Measurements from ENCODE around the gene SLC38A4. TPM values are rescaled to one million over a fixed set of nuclear protein-coding genes. Genes with fewer than 3 reads are reported as not detected.

The SLC38A4 gene
- total and polyA plus RNA-seq, 9 of the 15 experiments (the other 6 are each of a cell fraction or from before 2014, with no cell fraction given): 0.16 TPM; not detected in 8

DNA sequence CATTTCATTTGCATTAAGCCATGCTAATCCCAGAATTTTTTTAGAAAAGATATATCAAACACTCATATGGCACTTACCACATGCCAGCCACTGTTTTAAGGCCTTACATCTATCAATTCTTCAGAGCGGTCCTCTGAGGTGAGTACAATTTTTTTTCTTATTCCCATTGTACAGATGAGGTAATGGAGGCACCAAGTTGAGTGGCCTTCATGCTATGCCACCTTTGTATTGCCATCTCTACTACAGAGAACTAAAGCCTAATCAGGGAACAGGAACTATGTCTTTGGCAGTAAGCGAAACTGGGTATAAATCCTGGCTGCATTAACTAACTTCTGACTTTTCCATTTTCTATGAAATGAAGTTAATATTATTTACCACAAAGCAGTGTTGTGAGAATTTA, 27.1 kb downstream of the SLC38A4 start:
- 0% methylated on average over 2 of the region's 2 CpGs for WGBS (ENCODE audit: insufficient coverage, low coverage, missing lambda C conversion rate)
- intact Hi-C loops (cut with micrococcal nuclease): no loop called here
- ChIA-PET CTCF (ENCODE audit: low intra/inter-chr PET ratio) (no interaction called here), POLR2A (no interaction called here)
- H3K27ac ChIP-seq (ENCODE audit: extremely low read depth, low read depth, low read length): no peak overlapping the region
- DNase-seq (ENCODE audit: extremely low read depth in 1 of 4, low spot score in 3 of 4) (no peak), FAIRE-seq (no peak), ATAC-seq (no peak)
- no peaks in the 10 kb centered on the region for H3K27me3 ChIP-seq (ENCODE audit: control insufficient read depth in 2 of 2, insufficient read depth in 2 of 2, low read length in 2 of 2)
- no peaks in the 10 kb centered on the region for H4K20me1 ChIP-seq (replicated peaks; ENCODE audit: control insufficient read depth, insufficient read depth, low read length)
- no peaks in the 10 kb centered on the region for H3K4me1 ChIP-seq (replicated peaks in 1 of 2; ENCODE audit: control insufficient read depth in 2 of 2, insufficient read depth in 2 of 2, low read length in 2 of 2)
- TF ChIP-seq, protein P1, sequence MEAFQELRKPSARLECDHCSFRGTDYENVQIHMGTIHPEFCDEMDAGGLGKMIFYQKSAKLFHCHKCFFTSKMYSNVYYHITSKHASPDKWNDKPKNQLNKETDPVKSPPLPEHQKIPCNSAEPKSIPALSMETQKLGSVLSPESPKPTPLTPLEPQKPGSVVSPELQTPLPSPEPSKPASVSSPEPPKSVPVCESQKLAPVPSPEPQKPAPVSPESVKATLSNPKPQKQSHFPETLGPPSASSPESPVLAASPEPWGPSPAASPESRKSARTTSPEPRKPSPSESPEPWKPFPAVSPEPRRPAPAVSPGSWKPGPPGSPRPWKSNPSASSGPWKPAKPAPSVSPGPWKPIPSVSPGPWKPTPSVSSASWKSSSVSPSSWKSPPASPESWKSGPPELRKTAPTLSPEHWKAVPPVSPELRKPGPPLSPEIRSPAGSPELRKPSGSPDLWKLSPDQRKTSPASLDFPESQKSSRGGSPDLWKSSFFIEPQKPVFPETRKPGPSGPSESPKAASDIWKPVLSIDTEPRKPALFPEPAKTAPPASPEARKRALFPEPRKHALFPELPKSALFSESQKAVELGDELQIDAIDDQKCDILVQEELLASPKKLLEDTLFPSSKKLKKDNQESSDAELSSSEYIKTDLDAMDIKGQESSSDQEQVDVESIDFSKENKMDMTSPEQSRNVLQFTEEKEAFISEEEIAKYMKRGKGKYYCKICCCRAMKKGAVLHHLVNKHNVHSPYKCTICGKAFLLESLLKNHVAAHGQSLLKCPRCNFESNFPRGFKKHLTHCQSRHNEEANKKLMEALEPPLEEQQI (IDR thresholded peaks at IDR 0.05): no peak
- in situ Hi-C loops (cut with MboI): no loop called here
- H2AFZ ChIP-seq (ENCODE audit: low read depth, low read length): no peak overlapping the region
- H3K36me3 ChIP-seq (ENCODE audit: control insufficient read depth, insufficient read depth, low read length): no peaks in the 10 kb centered on the region
- H3K4me3 ChIP-seq: no peak overlapping the region
- no peaks in the 10 kb centered on the region for H3K79me2 ChIP-seq (ENCODE audit: control insufficient read depth, insufficient read depth, low read length)
- H3K9ac ChIP-seq (ENCODE audit: insufficient read depth in 1 of 2, low read depth in 2 of 2, low read length in 2 of 2): no peak overlapping the region
- no TSS peak for BruUV-seq (replicated peaks)
- no peak overlapping the region for H3K4me2 ChIP-seq (ENCODE audit: insufficient read depth, low read length)
- H3K9me3 ChIP-seq (replicated peaks; ENCODE audit: control insufficient read depth, insufficient read depth, low read depth, low read length): no peaks in the 10 kb centered on the region
- no peaks in the 10 kb centered on the region for H3K9me1 ChIP-seq (ENCODE audit: control insufficient read depth, insufficient read depth, low read length)

DNA sequence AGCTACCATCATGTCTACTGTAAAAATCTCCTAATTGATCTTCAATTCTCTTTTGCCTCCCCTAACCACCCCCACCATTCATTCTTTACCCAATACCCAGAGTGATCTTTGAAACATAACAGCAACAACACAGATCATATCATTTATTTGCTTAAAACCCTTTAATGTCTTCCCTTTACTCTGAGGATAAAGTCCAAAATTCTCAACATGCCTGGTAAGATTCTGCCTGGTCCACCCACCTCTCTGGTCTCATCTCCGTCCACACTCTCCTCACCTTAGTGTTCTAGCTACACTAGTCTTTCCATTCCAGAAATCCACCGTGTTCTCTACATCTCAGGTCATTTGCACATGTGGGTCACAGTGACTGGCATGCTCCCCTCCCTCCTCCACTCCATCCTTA, 27.7 kb downstream of the SLC38A4 start:
- CTCF ChIA-PET (ENCODE audit: low intra/inter-chr PET ratio): no interaction called here
- Histone ChIP-seq H2AFZ (ENCODE audit: low read depth, low read length) (no peak overlapping the region), H3K27ac (ENCODE audit: extremely low read depth, low read depth, low read length) (no peak overlapping the region), H3K79me2 (ENCODE audit: control insufficient read depth, insufficient read depth, low read length) (no peaks in the 10 kb centered on the region), H3K36me3 (ENCODE audit: control insufficient read depth, insufficient read depth, low read length) (no peaks in the 10 kb centered on the region), H3K9me1 (ENCODE audit: control insufficient read depth, insufficient read depth, low read length) (no peaks in the 10 kb centered on the region), H3K9ac (ENCODE audit: insufficient read depth in 1 of 2, low read depth in 2 of 2, low read length in 2 of 2) (no peak overlapping the region), H3K4me3 (no peak overlapping the region), H3K4me1 (replicated peaks in 1 of 2; ENCODE audit: control insufficient read depth in 2 of 2, insufficient read depth in 2 of 2, low read length in 2 of 2) (no peaks in the 10 kb centered on the region), H3K27me3 (ENCODE audit: control insufficient read depth in 2 of 2, insufficient read depth in 2 of 2, low read length in 2 of 2) (no peaks in the 10 kb centered on the region), H4K20me1 (replicated peaks; ENCODE audit: control insufficient read depth, insufficient read depth, low read length) (no peaks in the 10 kb centered on the region), H3K9me3 (replicated peaks; ENCODE audit: control insufficient read depth, insufficient read depth, low read depth, low read length) (no peaks in the 10 kb centered on the region), H3K4me2 (ENCODE audit: insufficient read depth, low read length) (no peak overlapping the region)
- ATAC-seq (no peak), DNase-seq (ENCODE audit: extremely low read depth in 1 of 4, low spot score in 3 of 4) (no peak), FAIRE-seq (no peak)
- WGBS (ENCODE audit: insufficient coverage, low coverage, missing lambda C conversion rate): 0% methylated on average over 2 of the region's 2 CpGs
- BruUV-seq (replicated peaks): no TSS peak
- POLR2A ChIA-PET: no interaction called here
- intact Hi-C loops (cut with micrococcal nuclease) (no loop called here), in situ Hi-C loops (cut with MboI) (no loop called here)
- TF ChIP-seq, protein P2, sequence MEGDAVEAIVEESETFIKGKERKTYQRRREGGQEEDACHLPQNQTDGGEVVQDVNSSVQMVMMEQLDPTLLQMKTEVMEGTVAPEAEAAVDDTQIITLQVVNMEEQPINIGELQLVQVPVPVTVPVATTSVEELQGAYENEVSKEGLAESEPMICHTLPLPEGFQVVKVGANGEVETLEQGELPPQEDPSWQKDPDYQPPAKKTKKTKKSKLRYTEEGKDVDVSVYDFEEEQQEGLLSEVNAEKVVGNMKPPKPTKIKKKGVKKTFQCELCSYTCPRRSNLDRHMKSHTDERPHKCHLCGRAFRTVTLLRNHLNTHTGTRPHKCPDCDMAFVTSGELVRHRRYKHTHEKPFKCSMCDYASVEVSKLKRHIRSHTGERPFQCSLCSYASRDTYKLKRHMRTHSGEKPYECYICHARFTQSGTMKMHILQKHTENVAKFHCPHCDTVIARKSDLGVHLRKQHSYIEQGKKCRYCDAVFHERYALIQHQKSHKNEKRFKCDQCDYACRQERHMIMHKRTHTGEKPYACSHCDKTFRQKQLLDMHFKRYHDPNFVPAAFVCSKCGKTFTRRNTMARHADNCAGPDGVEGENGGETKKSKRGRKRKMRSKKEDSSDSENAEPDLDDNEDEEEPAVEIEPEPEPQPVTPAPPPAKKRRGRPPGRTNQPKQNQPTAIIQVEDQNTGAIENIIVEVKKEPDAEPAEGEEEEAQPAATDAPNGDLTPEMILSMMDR (IDR thresholded peaks at IDR 0.05 in 2 of 3, conservative IDR thresholded peaks at IDR 0.05 in 1 of 3; ENCODE audit: insufficient read depth in 2 of 3, low read depth in 1 of 3, low read length in 3 of 3): no peak
- TF ChIP-seq, protein P3, sequence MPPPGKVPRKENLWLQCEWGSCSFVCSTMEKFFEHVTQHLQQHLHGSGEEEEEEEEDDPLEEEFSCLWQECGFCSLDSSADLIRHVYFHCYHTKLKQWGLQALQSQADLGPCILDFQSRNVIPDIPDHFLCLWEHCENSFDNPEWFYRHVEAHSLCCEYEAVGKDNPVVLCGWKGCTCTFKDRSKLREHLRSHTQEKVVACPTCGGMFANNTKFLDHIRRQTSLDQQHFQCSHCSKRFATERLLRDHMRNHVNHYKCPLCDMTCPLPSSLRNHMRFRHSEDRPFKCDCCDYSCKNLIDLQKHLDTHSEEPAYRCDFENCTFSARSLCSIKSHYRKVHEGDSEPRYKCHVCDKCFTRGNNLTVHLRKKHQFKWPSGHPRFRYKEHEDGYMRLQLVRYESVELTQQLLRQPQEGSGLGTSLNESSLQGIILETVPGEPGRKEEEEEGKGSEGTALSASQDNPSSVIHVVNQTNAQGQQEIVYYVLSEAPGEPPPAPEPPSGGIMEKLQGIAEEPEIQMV (tag; conservative IDR thresholded peaks at IDR 0.05; ENCODE audit: low read depth): no peak
- TF ChIP-seq, protein P4, sequence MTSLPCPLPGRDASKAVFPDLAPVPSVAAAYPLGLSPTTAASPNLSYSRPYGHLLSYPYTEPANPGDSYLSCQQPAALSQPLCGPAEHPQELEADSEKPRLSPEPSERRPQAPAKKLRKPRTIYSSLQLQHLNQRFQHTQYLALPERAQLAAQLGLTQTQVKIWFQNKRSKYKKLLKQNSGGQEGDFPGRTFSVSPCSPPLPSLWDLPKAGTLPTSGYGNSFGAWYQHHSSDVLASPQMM (CRISPR knock-in tag; IDR thresholded peaks at IDR 0.05): no peak
- TF ChIP-seq, protein P5, sequence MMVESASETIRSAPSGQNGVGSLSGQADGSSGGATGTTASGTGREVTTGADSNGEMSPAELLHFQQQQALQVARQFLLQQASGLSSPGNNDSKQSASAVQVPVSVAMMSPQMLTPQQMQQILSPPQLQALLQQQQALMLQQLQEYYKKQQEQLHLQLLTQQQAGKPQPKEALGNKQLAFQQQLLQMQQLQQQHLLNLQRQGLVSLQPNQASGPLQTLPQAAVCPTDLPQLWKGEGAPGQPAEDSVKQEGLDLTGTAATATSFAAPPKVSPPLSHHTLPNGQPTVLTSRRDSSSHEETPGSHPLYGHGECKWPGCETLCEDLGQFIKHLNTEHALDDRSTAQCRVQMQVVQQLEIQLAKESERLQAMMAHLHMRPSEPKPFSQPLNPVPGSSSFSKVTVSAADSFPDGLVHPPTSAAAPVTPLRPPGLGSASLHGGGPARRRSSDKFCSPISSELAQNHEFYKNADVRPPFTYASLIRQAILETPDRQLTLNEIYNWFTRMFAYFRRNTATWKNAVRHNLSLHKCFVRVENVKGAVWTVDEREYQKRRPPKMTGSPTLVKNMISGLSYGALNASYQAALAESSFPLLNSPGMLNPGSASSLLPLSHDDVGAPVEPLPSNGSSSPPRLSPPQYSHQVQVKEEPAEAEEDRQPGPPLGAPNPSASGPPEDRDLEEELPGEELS (CRISPR knock-in tag; IDR thresholded peaks at IDR 0.05; ENCODE audit: borderline replicate concordance): no peak
- TF ChIP-seq XRCC4 (IDR thresholded peaks at IDR 0.05; ENCODE audit: extremely low read depth, insufficient read depth, insufficient read length): no peak
